Fibroblast of lung (primary cell): ENCODE results near the gene ALG1. TPM values are rescaled to one million over a fixed set of nuclear protein-coding genes. Genes with fewer than 3 reads are reported as not detected.
A peak's percentile ranks its signal among the peaks of the same experiment; 100 is the strongest.
"Not testable (repeated sequence)": the region's sequence is repeated elsewhere in the genome, so short reads cannot be mapped to it uniquely, and the experiment has no call there.

Source experiments
- DNase-seq, 2 donors: peaks; one replicate each; pipeline versions ENCODE4 v3.0.0 to v3.0.0-alpha.2; 2010; ENCODE audit warnings: low read depth in 2 of 2
- H2AFZ ChIP-seq: 2 replicates; pipeline ENCODE4 v1.5.1; 2012; ENCODE audit warnings: low read length, control low read depth, inconsistent platforms
- H3K27ac ChIP-seq: 2 replicates; pipeline ENCODE4 v1.5.1; 2011; ENCODE audit warnings: low read length, control low read depth; ENCODE audit not compliant: insufficient read depth
- H3K27me3 ChIP-seq: 2 replicates; pipeline ENCODE4 v1.5.1; 2011; ENCODE audit warnings: mild to moderate bottlenecking, low read length; ENCODE audit not compliant: control insufficient read depth, insufficient read depth
- H3K36me3 ChIP-seq: 2 replicates; pipeline ENCODE4 v1.5.1; 2011; ENCODE audit warnings: low read length; ENCODE audit not compliant: control insufficient read depth, insufficient read depth
- H3K4me1 ChIP-seq: 2 replicates; pipeline ENCODE4 v1.5.1; 2011; ENCODE audit warnings: low read length; ENCODE audit not compliant: control insufficient read depth, insufficient read depth; ENCODE audit errors: extremely low read depth
- H3K4me2 ChIP-seq: 2 replicates; pipeline ENCODE4 v1.5.1; 2011; ENCODE audit warnings: low read length, control low read depth; ENCODE audit not compliant: insufficient read depth; ENCODE audit errors: extremely low read depth
- H3K4me3 ChIP-seq, 4 experiments: fragments of 200-600 bp in 1 of 4; sonication (generic) in 1 of 4; replicated peaks in 1 of 4; 2 replicates each; pipeline ENCODE4 v1.5.1; 2011 to 2016; ENCODE audit warnings: low read length in 4 of 4, low read depth in 3 of 4, mild to moderate bottlenecking in 3 of 4, control low read depth in 2 of 4, inconsistent platforms in 1 of 4, mixed read lengths in 1 of 4; ENCODE audit not compliant: insufficient read depth in 1 of 4; ENCODE audit errors: control extremely low read depth in 1 of 4
- H3K79me2 ChIP-seq: 2 replicates; pipeline ENCODE4 v1.5.1; 2012; ENCODE audit warnings: mild to moderate bottlenecking, low read length, inconsistent platforms; ENCODE audit not compliant: control insufficient read depth, insufficient read depth
- H3K9ac ChIP-seq: 2 replicates; pipeline ENCODE4 v1.5.1; 2011; ENCODE audit warnings: mild to moderate bottlenecking, low read length, control low read depth; ENCODE audit not compliant: insufficient read depth
- H3K9me3 ChIP-seq: 2 replicates; pipeline ENCODE4 v1.5.1; 2012; ENCODE audit warnings: low read depth, low read length; ENCODE audit not compliant: control insufficient read depth, insufficient read depth
- H4K20me1 ChIP-seq: 2 replicates; pipeline ENCODE4 v1.5.1; 2011; ENCODE audit warnings: low read length; ENCODE audit not compliant: control insufficient read depth, insufficient read depth; ENCODE audit errors: extremely low read depth
- EZH2 ChIP-seq: IDR thresholded peaks from 2 replicates; pipeline ENCODE4 v1.5.1; 2012; ENCODE audit warnings: low read length, control low read depth, mild to moderate bottlenecking; ENCODE audit errors: missing control alignments
- polyA plus RNA-seq, 2 donors: library from polyadenylated mRNA; depleted of rRNA in 1 of 2; stranded (reverse) in 1 of 2; unstranded in 1 of 2; fragments of >200 nt; gene quantifications; 2 replicates each; pipeline ENCODE4 v1.2.1, GENCODE V29; 2011 to 2012; ENCODE audit warnings: missing spikeins in 1 of 2
- total RNA-seq: library from RNA; depleted of rRNA; stranded (reverse); fragments of >200 nt; gene quantifications from 2 replicates; pipeline ENCODE4 v1.2.1, GENCODE V29; 2014
- TF ChIP-seq, protein P1 (sequence below), 2 donors: IDR thresholded peaks in 1 of 2; conservative IDR thresholded peaks in 1 of 2; 1 replicate in 1 of 2; 2 replicates in 1 of 2; pipeline ENCODE4 v1.5.1; 2011 to 2012; ENCODE audit warnings: low read length in 2 of 2, control low read depth in 1 of 2, inconsistent platforms in 1 of 2, low read depth in 1 of 2, mild to moderate bottlenecking in 1 of 2

ALG1 gene
- total and polyA plus RNA-seq, 2 donors (not counting 1 experiment from before 2014, with no cell fraction given): 26.2 to 29.2 TPM

DNA sequence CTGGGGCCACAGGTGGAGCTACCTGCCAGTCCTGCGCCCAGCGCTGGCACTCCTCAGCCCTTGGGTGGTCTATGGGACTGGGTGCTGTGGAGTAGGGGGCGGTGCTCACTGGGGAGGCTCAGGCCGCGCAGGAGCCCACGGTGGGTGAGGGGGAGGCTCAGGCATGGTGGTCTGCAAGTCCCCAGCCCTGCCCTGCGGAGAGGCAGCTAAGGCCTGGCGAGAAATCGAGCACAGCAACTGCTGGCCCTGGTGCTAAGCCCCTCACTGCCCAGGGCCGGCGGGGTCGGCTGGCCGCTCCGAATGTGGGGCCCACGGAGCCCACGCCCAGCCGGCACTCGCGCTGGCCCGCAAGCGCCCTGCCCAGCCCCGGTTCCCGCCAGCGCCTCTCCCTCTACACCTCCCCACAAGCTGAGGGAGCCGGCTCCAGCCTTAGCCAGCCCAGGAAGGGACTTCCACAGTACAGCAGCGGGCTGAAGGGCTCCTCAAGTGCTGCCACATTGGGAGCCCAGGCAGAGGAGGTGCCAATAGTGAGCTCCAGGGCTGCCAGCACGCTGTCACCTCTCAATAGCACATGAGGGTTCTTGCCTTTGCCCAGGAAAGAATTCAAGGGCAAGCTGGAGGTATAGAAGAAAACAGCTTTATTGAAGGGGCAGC lies 37.0 kb downstream of the ALG1 start:
- Histone ChIP-seq H3K9me3 (no peaks in the 10 kb centered on the region), H3K4me1 (no peaks in the 10 kb centered on the region), H4K20me1 (no peaks in the 10 kb centered on the region), H3K9ac (no peak overlapping the region), H3K79me2 (no peaks in the 10 kb centered on the region), H3K4me2 (no peak overlapping the region), H3K27me3 (no peaks in the 10 kb centered on the region), H3K36me3 (no peaks in the 10 kb centered on the region), H3K27ac (no peak overlapping the region), H3K4me3 (no peak overlapping the region), H2AFZ (no peak overlapping the region)
- DNase-seq: no peak
- TF ChIP-seq, protein P1, sequence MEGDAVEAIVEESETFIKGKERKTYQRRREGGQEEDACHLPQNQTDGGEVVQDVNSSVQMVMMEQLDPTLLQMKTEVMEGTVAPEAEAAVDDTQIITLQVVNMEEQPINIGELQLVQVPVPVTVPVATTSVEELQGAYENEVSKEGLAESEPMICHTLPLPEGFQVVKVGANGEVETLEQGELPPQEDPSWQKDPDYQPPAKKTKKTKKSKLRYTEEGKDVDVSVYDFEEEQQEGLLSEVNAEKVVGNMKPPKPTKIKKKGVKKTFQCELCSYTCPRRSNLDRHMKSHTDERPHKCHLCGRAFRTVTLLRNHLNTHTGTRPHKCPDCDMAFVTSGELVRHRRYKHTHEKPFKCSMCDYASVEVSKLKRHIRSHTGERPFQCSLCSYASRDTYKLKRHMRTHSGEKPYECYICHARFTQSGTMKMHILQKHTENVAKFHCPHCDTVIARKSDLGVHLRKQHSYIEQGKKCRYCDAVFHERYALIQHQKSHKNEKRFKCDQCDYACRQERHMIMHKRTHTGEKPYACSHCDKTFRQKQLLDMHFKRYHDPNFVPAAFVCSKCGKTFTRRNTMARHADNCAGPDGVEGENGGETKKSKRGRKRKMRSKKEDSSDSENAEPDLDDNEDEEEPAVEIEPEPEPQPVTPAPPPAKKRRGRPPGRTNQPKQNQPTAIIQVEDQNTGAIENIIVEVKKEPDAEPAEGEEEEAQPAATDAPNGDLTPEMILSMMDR (conservative IDR thresholded peaks at IDR 0.05 in 1 of 2, IDR thresholded peaks at IDR 0.05 in 1 of 2; ENCODE audit: low read depth in 1 of 2, low read length in 2 of 2): no peak
- TF ChIP-seq EZH2: no peak

DNA sequence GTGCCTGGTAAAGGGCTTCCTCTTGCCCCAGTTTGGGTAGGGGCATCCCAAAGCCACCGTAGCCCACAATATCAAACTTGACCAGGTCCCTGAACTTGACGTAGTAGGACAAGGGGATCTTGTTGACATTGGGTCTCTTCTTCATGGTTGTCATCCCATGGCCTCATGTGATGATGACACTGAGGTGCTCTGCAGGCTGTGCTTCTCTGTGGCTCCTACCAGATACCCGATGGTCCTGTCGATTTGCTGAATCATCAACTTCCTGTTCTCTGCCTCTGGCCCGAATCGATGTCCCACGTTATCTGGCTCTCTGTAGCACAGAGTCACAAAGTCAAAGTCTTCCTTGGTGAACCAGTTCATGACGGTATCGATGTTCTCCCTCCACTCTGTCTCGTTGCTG lies 39.3 kb downstream of the ALG1 start:
- H3K4me1 ChIP-seq, H3K9me3 ChIP-seq, H3K27ac ChIP-seq, H3K4me3 ChIP-seq, H3K36me3 ChIP-seq, H3K4me2 ChIP-seq, H3K27me3 ChIP-seq, H3K9ac ChIP-seq, DNase-seq, H4K20me1 ChIP-seq, H2AFZ ChIP-seq, H3K79me2 ChIP-seq: not testable (repeated sequence)

DNA sequence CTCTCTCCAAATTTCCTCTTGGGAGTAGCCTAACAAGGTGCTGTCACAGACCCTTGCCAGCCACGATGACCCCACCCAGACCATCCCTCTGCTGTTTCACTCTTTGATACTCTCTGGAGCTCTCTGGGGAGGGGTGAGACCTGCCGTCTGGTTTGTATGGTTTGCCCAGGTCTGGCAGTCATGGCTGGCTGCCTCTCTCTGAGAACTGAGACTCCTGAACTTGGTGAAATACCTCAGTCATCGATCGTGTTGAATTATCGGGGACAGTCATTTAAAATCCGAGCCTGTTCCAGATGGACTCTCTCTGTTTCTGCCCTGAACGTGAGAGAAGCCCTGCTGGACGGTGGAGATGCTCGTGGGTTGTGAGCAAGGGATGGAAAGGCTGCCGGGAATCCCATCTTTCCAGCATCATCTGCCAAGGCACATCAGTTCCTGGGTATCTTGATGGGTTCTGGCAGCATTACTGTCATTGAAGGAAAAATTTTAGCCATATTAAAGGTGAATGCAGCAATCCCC lies 45.2 kb downstream of the ALG1 start:
- not testable (repeated sequence) for H3K27me3 ChIP-seq, H3K36me3 ChIP-seq, H2AFZ ChIP-seq, H3K9ac ChIP-seq, H3K4me2 ChIP-seq, H3K79me2 ChIP-seq, H3K4me1 ChIP-seq, DNase-seq, H3K9me3 ChIP-seq, H3K4me3 ChIP-seq, H4K20me1 ChIP-seq, H3K27ac ChIP-seq

DNA sequence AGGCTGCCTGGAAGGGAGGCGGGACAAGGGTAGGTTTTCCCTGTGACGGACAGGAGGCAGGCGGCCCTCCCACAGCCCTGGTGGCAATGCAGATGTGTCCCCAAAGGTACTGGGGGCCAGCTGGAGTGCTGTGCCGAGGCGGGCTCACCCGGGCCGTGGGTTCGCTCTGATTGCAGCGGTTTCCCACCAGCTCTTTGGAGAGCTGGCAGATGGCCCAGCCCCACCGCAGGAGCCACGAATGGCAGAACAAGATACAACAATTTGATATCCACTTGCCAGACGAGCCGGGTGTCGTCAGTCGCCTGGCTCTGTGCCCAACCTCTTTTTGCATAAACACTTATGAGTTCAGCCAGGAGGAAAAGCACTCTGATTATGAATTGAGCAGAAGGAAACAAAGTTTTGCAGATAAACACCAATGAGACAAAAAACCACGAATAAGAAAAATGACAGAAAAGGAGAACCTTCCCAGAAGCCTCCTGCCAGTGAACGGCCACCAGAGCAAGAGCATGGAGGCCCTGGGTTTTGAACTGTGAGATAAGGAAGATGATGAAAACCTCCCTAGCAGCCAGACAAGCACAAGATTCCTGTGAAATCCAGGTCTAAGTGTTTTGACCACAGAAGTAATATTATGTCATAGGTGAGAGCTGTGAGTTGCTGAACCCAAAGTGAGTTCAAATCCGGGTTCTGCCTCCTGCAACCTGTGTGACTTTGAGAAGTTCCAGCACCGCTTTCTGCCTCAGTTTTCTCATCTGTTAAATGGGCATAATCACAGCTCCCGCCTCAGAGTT lies 45.9 kb downstream of the ALG1 start:
- H3K4me2 ChIP-seq, H3K36me3 ChIP-seq, H4K20me1 ChIP-seq, H3K79me2 ChIP-seq, H3K9me3 ChIP-seq, H2AFZ ChIP-seq, H3K4me3 ChIP-seq, H3K27ac ChIP-seq, H3K27me3 ChIP-seq, H3K9ac ChIP-seq, H3K4me1 ChIP-seq: not testable (repeated sequence)
- DNase-seq: peak; percentile 29 to 31

DNA sequence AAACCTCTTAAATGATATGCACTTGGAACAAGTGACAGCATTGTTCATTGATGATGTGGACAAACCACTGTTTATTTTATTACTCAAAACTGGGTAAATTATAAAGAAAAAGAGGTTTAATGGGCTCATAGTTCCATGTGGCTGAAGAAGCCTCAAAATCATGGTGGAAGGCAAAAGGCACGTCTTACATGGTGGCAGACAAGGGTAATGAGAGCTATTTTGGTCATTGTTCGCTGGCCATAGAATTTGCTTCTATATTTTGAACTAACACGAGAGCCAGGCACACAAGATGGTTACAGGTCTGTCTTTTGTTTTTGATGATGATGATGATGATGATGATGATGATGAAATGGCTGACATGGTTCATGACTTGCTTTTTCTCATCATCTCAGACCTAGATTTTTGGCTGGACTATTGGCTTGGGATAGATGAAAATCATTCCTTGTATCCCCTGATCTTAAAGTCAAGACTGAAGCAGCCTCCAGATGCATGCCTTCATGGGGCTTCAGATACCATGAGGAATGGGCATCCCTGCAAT lies 59.9 kb downstream of the ALG1 start:
- not testable (repeated sequence) for H3K36me3 ChIP-seq, H3K27me3 ChIP-seq, H4K20me1 ChIP-seq, H3K9ac ChIP-seq, H3K79me2 ChIP-seq, H3K4me1 ChIP-seq, H3K9me3 ChIP-seq, H2AFZ ChIP-seq, DNase-seq, H3K27ac ChIP-seq, H3K4me2 ChIP-seq, H3K4me3 ChIP-seq
